Measurements from ENCODE around the gene TDRKH.

GRCh38 chr1:151809985-151810556 is 19.8 kb upstream of the TDRKH start:
- no peak for TF ChIP-seq CTCF (IDR thresholded peaks at IDR 0.05)
- no peak for TF ChIP-seq POLR2AphosphoS5 (IDR thresholded peaks at IDR 0.05)
- TF ChIP-seq POLR2A (IDR thresholded peaks at IDR 0.05), result no peak
